ENCODE data around the gene GUCY2D.
A peak's percentile ranks its signal among the peaks of the same experiment; 100 is the strongest.
"Not testable (repeated sequence)": the region's sequence is repeated elsewhere in the genome, so short reads cannot be mapped to it uniquely, and the experiment has no call there.

GUCY2D gene

DNA sequence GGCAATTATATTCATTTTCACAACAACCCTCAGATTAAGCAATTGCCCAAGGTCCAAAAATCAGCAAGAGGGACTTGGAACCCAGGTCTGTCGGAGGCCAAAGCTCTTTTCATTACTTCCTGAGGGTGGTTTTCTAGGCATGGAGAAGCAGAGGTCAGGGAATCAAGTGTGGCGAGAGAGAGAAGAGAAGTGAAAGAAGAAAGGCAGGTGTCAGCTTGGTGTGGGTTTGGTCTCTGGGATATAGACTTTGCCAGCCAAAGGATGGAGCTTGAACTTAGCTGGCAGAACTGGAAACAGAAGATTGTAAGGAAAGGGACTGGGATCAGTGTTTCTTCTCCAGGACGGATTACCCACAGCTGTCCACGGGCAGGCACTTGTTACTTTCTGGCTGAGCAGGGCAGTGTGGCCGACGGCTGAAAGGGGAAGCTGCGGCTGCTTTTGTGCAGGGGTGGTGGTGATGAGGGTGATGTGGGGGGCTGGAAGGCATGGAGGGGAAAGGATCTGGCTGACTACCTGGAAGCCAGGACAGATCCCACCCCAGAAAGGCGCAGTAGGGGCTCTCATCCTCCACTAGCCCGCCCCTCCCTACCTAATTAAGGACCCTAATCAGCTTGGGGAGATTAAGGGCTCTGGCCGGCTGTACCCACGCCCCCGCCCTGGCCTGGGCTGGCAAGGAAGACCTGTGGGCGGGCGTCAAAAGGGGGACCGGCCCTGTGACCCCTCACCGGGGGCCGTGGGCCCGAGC lies at the start of gene GUCY2D:
Gene GUCY2D, plus strand, starts transcription at position 640 of the 745 bp plus-strand sequence. CDS start 433 bp downstream, outside the sequence.
- DNase-seq (ENCODE audit: low read depth): no peak

DNA sequence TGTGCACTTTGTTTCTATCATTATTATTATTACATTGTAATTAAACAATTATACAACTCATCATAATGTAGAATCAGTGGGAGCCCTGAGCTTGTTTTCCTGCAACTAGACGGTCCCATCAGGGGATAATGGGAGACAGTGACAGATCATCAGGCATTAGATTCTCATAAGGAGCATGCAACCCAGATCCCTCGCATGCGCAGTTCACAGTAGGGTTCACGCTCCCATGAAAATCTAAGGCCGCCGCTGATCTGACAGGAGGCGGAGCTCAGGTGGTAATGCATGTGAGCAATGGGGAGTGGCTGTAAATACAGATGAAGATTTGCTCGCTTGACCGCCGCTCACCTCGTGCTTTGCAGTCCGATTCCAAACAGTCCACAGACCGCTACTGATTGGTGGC lies 49.1 kb upstream of the GUCY2D start:
- not testable (repeated sequence) for DNase-seq (ENCODE audit: low read depth)

DNA sequence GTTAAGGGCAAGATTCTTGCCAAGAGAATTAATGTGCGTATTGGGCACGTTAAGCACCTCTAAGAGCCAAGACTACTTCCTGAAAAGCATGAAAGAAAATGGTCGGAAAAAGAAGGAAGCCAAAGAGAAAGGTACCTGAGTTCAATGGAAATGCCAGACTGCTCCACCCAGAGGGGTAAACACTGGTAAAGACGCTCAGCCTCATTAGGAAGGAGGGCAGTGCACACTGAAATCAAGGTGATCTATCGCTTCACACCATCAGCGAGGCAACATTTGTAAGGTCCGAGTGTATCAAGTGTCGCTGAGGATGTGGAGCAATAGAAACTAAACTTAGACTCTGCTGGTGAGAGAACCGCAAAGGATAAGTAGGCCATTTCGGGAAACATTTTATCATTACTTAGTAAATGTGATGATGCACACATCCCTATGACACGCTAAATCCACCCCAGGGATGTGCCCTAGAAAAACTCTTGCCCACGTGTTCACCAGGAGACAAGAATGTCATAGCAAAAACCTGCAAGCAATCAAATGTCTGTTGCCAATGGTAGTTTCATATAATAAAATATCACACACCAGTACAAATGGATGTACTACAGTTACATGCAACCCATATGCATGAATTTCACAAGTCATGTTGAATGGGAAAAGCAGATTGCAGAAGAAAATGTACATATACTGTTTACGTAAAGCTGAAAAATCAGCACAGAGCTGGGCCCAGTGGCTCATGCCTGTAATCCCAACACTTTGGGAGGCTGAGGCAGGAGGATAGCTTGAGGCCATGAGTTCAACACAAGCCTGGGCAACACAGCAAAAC lies 46.8 kb upstream of the GUCY2D start:
- no peak for DNase-seq (ENCODE audit: low read depth)

DNA sequence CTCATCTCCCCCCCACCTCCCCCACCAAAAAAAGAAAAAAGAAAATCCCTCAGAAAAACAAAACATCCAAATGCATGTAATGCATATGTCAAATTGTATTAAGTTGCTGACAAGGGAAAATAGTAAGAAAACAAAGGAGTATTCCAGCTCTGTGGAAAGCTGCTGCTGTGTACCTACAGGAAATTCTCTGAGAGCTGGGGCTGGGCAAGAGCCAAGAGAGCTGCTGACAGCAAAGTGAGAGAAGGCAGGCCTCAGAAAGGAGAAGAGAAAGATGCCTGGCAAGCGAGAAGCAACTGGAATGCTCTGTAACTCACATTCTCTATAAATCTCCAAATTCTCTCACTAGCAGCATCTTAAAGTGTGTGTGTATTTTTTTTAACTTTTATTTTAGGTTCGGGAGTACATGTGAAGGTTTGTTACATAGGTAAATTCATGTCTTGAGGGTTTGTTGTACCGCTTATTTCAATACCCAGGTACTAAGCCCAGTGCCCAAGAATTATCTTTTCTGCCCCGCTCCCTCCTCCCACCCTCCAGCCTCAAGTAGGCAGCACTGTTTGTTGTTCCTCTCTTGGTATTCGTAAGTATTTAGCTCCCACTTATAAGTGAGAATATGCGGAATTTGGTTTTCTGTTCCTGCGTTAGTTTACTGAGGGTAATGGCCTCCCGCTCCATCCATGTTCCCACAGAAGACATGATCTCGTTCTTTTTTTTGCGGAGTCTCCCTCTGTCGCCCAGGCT lies 46.0 kb upstream of the GUCY2D start:
- no peak for DNase-seq (ENCODE audit: low read depth)

DNA sequence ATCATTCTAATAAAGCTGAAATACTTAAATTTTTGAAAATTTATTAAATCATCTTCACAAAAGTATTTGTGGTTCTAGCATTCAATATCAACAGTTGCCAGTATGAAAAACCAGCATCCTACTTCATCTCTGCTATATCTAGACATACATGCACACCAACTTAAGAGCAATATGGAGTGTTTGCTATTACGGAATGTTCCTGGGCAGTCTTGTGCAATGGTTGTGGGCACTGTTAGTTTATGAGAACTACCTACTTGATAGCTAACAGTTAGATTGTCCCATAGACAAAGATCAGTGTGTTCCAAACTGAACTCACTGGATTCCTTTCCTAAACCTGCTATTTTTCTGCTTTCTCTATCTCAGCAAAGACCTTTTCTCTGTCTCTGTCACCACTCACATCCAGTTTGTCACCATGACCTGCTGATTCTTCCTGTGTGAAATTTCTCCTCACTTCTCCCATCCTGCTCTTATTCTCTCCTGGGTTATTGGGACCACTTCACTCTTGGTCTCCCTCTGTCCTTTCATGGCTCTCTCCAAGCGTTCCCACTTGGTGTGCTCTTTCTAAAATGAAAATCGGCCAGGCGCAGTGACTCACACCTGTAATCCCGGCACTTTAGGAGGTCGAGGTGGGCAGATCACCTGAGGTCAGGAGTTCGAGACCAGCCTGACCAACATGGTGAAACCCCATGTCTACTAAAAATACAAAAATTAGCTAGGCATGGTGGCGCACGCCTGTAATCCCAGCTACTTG lies 42.7 kb upstream of the GUCY2D start:
- no peak for DNase-seq (ENCODE audit: low read depth)

DNA sequence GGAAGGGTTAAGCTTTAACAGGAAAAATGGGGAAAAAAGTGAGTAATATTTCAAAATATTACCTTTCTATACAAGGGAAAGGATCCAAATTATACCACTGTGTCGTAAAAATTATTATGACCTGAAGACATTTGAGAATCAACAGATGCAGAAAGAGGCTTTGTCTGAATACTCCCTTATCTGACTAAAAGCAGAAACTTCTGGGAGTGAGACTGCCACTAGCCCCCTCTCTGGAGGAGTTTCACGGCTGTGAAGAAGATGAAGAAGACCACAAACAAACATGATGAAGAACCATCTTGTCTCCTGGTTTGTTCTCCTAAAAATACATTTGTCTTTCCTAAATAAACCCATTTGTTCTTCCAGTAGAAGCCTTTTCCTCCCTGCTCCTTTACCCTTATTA lies 41.0 kb upstream of the GUCY2D start:
- no peak for DNase-seq (ENCODE audit: low read depth)

DNA sequence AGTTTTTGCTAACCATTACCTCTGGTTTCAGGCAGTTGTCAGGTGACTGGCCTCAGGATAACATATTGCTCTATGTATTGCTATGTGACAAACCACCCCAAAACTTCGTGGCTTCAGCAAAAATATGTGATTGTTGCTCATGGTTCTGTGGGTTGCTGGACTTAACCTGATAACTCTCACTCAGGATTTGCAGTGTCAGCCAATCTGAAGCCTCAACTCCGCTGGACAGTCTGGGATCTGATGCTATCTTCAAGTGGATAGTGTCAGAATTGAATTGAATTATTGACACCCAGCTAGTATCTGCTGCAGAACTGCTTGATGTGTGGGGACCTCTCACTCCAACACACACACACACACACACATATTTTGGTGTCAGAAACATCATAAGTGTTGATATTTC lies 34.7 kb upstream of the GUCY2D start:
- DNase-seq (ENCODE audit: low read depth): no peak

DNA sequence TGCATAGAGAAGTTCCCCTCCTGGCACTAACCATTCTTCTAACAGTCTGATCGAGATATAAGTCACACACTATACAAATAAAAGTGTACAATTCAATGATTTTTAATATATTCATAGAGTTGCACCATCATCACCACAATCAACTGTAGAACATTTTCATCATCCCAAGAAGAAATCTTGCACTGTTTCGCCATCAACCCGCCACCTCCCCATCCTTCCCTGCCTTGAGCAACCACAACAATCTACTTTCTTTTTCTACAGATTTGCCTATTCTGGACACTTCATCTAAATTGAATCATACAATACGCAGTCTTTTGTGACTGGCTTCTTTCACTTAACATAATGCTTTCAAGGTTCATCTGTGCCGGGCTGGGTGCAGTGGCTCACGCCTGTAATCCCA lies 33.0 kb upstream of the GUCY2D start:
- DNase-seq (ENCODE audit: low read depth): no peak

DNA sequence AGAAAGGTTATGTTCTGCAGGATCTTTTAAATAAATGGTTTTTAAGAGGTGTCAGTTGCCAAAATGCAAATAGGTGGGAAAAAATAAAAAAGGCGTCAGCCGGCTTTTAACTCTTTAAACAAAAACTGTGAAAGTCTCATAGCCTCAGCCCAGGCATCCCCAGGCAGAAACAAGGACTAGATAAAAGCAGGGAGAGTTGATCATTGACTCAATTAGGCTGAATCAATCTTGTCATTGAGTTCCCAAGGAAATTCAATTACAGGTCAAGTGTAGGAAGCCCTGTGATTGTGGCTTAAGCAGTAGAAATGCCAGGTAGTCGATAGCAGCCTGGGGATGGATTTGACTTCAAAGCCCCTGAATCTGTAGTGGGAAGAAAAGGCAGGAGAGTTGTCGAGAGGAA lies 30.8 kb upstream of the GUCY2D start:
- DNase-seq (ENCODE audit: low read depth): no peak

DNA sequence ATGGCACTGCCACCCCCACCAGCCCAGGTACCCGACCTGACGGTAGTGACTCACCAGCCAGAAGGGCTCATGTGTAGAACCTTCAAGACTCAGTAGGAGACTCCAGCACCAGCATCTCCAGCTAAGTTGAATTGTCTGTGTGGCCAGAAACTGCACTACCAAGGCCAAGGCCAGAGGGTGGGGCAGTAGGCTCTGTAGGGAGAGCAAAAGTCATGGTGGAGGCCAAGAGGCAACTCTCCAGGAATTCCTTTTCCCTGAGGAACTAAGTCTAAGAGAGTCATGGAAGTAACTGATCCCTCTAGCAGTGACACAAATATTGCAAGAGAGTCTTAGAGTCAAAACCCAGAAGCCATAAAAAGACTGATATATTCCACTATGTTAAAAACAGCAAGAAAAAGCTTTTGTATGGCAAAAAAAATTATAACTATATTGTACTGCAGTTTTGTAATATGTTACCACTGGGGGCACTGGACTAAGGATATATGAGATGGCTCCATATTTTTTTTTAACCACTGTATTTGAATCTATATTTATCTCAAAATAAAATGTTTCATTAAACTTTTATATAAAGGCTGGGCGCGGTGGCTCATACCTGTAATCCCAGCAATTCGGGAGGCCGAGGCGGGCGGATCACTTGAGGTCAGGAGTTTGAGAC lies 30.2 kb upstream of the GUCY2D start:
- no peak for DNase-seq (ENCODE audit: low read depth)

DNA sequence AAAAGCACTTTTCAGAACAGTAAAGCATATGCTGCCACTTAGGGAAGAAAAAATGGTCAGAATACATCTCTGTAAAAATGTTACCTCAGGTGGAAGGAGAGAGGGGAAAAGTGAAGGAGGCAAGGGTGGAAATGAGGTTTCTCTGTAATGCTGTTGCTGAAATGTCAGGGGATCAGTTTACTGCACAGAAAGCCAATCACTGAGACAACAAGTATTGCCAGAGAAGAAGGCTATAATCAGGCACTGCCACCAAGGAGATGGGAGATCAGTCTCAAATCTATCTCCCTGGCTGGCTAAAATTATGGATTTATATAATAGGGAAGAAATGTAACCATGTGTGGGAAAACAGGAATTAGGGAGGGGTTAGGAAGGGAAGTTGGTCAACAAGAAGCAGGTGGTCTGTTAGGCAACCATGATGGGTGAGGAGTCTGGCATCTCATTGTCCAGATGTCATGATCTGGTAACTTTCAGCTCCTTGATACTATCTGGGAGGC lies 27.7 kb upstream of the GUCY2D start:
- DNase-seq (ENCODE audit: low read depth): no peak

DNA sequence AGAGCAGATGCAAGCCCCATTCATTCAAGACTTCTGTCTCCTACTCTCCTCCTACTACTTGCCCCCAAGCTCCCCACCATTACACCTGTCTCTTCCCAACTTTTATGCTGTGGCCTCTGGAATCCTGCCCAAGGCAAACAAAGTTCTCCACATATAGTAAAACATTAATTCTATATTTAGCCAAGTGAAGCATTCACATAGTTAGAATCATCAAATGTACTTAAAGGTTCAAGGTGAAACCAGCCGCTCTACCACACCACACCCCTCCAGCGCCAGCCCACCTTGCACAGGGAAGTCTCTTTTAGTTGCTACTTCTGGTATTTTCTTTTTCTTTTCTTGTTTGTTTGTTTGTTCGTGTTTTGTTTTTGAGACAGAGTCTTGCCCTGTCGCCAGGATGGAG lies 25.4 kb upstream of the GUCY2D start:
- no peak for DNase-seq (ENCODE audit: low read depth)

DNA sequence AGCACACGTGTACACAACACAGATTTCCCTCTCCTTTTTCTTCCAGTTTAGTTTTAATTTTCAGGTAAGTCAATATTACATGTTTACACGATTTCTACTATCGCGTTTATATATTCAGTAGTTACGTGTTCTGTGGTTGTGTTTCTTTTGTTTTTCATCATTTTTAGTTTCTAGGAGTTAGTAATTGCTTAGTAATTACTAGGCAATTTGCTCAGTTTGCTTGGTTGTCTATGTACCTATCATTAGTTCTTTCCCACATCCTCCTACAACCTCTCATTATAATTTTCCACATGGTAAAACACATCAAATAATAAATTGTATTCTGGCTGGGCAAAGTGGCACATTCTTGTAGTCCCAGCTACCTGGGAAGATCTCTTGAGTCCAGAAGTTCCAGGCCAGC lies 24.6 kb upstream of the GUCY2D start:
- DNase-seq (ENCODE audit: low read depth): no peak

DNA sequence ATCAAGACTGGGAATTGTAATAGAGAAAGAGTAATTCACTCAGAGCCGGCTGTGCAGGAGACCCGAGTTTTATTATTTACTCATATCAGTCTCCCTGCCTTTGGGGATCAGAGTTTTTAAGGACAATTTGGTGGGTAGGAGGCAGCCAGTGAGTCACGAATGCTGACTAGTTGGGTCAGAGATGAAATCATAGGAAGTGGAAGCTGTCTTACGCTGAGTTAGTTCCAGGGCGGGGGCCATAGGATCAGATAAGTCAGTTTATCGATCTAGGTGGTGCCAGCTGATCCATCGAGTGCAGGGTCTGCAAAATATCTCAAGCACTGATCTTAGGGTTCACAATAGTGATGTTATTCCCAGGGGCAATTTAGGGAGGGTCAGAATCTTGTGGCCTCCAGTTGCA lies 20.2 kb upstream of the GUCY2D start:
- DNase-seq (ENCODE audit: low read depth): no peak

DNA sequence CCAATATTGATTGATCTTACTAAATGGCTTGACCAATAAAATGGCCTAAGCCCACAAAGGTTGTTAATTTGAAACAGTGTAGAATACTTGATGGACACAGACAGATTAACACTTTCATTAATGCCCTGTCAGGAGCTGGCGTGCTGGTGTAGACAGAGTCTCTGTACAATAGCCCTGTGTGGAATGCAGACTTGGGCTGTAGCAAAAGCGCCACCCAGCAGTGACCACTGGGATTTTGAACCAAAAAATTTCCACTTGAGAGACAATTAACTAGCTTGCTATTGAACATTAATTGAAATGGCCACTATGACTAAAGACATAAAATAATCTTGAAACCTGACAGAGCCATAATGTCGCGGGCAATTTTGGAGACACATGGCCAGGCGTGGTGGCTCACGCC lies 19.7 kb upstream of the GUCY2D start:
- DNase-seq (ENCODE audit: low read depth): no peak

DNA sequence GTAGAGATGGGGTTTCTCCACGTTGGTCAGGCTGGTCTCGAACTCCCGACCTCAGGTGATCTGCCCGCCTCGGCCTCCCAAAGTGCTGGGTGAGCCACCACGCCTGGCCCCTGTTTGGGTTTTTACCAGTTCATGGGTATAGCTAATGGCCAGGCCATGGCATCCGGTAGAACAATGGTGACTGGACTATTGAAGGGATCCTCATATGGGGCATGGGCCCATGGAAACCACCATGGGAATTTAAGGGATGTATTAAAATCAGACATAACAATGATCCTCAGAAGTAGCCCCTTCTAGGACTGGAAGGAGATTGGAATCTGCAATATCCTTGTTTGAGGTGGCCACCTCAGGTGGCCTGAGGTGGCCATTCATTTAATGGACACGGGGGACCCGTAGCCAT lies 17.5 kb upstream of the GUCY2D start:
- no peak for DNase-seq (ENCODE audit: low read depth)

DNA sequence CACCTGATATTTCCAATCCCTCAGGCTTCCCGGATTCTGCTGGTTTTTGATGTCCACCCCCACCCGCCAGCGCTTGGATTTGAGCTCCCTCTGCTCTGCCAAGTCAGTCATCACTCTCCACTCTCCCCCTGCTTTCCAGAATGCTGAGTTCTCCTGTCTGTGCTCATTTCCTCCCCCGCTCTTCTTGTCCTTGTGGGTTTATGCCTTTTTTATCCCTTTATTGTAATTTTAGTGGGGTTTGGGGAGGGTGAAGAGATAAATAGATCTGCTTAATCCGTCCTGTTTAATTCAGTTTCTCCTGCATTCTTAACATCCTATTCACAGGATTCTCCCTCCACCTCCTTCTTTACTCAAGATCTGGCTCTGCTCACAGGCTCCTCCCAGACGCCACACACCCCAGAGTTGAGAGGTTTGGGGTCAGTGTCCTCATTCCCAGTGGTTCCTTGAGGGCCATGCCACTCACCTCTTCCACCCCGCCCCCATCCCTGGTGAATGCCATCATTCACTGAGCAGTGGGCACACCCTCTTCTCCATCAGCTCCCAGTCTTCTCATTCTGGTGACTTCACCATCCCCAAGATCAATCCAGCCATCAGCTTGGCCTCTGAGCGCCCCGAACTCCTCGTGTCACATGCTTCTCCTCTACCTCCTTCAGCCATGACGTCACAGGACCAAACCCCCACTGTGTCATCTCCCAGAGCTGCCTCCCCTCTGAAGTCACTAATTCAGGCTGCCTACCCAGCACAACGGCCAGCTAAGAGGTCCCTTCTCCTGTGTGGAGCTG lies 15.1 kb upstream of the GUCY2D start:
- no peak for DNase-seq (ENCODE audit: low read depth)

DNA sequence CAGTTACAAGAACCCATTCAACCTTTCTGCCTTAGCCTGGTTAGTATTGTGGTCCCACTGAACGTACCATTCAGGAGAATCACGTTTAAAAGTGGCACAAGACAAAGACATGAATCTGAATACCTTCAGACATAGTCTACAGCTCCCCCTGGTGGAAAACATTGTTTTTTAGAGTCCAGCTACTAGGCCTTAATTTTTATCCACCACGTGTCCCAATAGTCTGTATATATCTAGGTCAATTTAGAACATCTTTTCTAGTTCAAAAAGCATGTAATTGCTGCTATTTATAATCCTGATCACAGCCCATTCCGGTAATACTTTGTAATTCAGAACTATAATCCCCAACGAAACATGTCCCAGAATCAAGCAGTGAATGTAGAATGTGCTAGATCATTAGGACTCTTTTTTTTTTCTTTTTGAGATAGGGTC lies 13.7 kb upstream of the GUCY2D start:
- DNase-seq (ENCODE audit: low read depth): peak; percentile 25

DNA sequence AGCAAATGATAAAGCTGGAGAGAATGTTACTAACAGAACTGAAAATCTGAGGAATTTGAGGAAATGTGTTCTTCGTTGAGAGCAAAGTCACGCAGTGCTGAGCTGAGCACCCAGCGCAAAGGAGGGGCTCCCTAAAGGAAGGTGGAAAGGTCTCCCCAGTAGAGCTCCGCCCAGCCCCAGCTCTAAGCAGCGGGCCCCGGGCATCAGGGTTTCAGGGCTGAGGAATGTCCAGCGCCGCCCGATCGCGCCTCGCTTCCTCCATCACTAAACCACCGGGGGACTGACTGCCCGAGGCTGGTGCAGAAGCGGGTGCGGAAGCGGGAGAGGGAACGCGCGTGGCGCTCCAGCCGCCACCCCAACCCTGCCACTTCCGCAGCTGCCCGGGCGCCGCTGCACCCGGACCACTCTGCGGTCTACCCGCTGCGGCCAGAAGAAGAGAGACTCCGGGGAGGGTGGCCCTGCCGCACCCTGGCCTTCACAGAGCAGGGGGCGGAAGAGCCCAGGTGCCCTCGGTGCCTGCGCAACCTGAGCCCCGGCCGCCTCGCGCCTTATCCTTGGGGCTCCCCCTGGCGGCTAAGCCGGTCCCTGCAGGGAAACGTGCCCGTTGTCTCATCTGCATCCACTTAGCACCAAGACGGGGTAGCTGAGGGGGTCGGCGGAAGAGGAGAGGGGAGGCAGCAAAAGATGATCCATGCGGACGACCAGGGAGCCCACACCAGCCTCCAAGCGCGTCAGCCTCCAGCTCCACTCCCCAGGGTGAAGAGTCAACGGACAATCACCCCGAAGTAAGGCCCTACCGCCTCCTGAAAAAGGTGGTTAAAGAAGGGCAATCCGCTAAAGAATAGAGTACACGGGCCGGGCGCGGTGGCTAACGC lies 12.4 kb upstream of the GUCY2D start:
- peak; percentile 96 for DNase-seq (ENCODE audit: low read depth)

DNA sequence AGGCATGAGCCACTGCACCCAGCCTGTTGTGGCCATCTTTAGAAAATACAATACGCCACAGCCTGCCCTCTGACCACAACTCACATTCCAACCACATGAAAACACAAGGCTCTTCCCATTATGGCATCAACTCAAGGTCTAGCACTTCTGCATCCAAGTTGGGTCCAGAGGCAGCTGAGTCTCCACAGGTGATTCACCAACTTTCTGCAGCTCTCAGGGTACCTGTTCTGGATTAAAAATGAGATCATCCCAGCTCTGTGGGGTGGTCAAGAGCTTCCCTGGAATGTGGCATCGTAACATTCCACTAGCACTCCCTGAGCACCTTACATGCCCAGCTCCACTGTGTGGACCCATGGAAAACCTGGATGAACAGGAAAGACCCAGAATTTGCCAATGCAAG lies 9.9 kb upstream of the GUCY2D start:
- no peak for DNase-seq (ENCODE audit: low read depth)

All from stimulated activated CD8-positive, alpha-beta memory T cell treated with anti-CD3 and anti-CD28 coated beads, Interleukin-15, amount 100 ng/mL, for 1 hour (primary cell).